GM18505 (cell line): ENCODE measurements around the gene SCML2.

Experiments used
- ATAC-seq: cut with Tn5 transposase; IDR thresholded peaks from one replicate; pipeline ENCODE4 v1.9.1; 2021; ENCODE audit not compliant: unreplicated experiment
- POLR2A ChIP-seq: IDR thresholded peaks from 4 replicates; pipeline ENCODE4 v1.6.1; 2011; ENCODE audit warnings: borderline replicate concordance; ENCODE audit not compliant: insufficient read depth, insufficient read length; ENCODE audit errors: extremely low read depth

Gene SCML2

GRCh38 chrX:18227458-18227857, 127.0 kb downstream of the SCML2 start:
- no peak for ATAC-seq
- no peak for TF ChIP-seq POLR2A

GRCh38 chrX:18220786-18221185, 133.7 kb downstream of the SCML2 start, which contains the start of gene BEND2:
BEND2 (minus strand) TSS chrX:18220886; CDS start chrX:18220750, 136 bp downstream.
- ATAC-seq: no peak
- TF ChIP-seq POLR2A: no peak

DNA sequence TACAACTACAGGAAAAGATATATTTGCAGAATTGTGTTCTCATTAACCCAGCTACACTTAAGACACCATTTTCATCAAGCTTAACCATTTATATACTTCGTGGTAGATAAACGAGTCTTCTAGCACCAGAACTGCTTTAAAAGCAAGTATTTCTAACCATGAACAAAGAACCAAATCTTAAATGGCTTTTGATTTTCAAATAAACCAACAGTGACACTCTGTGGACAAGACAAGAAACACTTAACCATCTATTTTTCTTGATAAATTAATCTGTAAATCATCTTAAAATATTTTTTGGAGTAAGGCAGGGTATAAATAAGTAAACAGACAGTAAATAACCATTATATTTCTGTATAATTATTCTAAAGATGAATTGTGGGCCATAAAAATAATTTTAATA, 144.0 kb downstream of the SCML2 start:
- ATAC-seq: no peak
- no peak for TF ChIP-seq POLR2A

DNA sequence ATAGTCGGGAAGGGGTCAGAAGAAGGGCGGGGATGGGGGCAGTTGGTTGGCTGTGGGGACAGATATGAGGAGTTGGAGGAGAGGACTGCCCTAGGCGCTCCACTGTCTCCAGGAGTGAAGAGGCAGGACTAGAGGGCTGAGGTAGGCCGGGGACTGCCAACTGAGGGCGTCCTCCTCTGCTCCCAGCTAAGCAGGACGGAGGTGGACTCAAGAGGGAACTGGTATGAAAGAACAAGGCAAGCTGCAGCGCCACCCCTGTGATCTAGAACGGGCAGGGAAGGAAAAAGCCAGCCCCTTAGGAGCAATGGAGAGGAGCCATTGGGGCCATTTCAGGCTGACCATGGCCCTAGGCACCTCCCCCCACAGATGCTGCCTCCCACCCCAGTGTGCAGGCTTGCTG, 147.8 kb downstream of the SCML2 start:
- no peak for ATAC-seq
- no peak for TF ChIP-seq POLR2A

GRCh38 chrX:18203631-18204030, 150.9 kb downstream of the SCML2 start:
- no peak for ATAC-seq
- TF ChIP-seq POLR2A: no peak

- ATAC-seq: no peak
- TF ChIP-seq POLR2A: no peak
Measured at GRCh38 chrX:18194688-18195087, 159.8 kb downstream of the SCML2 start.
